Measurements from ENCODE around the gene DNAAF5.

Gene DNAAF5

DNA sequence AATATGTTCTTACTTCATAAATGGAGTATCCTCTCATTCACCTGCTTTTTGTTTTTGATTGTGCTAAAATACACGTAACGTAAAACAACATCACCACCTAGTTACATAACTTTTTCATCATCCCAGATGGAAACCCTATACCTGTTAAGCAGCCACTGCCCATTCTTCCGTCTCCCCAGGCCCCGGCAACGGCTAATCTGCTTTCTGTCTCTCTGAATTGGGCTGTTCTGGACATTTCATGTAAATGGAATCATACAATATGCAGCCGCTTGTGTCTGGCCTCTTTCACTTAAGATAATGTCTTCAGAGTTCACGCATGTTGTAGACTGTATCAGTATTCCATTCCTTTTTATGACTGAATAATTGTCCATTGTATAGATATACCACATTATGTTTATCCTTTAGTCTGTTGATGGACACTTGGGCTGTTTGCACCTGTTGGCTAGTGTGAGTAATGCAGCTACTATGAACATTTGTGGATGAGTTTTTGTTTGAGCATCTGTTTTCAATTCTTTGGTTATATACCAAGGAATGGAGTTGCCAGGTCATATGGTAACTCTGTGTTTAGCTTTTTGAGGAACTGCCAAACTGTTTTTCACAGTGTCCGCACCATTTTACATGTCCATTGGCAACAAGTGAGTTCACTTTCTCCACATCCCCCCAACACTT, 91.7 kb downstream of the DNAAF5 start:
- DNase-seq = no peak

DNA sequence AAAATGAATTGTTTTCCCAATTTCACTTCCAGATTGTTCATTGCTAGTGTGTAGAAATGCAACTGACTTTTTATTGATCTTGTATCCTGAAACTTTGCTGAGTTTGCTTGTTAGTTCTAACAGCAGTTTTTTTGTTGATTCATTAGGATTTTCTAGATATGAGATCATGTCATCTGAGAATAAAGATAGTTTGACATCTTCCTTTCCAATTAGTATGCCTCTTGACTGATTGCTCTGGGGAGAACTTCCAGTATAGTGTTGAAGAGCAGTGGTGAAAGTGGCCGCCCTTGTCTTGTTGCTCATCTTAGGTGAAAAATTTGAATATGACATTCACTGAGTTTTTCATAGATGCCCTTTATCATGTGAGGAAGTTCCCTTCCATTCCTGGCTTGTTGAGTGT, 93.8 kb downstream of the DNAAF5 start:
- DNase-seq = no peak

DNA sequence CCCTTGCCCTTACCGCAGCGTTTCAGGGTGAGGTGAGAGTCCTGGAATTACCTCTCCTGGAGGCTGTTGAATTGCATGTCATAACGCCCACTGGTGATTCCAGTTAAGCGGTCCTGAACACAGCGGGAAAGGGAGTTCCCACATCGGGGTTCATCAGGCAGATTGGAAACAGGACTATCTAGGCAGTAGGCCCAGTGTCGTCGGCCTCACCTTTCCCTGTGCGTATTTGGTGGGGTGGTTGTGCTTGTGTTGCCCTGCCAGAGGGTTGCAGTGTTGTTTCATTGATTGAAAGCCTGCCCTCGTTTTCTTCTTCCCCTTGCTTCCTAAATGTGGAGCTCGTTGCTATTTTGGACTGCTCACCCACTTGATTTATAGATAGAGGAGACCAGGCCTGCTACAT, 95.2 kb downstream of the DNAAF5 start:
- no peak for DNase-seq

DNA sequence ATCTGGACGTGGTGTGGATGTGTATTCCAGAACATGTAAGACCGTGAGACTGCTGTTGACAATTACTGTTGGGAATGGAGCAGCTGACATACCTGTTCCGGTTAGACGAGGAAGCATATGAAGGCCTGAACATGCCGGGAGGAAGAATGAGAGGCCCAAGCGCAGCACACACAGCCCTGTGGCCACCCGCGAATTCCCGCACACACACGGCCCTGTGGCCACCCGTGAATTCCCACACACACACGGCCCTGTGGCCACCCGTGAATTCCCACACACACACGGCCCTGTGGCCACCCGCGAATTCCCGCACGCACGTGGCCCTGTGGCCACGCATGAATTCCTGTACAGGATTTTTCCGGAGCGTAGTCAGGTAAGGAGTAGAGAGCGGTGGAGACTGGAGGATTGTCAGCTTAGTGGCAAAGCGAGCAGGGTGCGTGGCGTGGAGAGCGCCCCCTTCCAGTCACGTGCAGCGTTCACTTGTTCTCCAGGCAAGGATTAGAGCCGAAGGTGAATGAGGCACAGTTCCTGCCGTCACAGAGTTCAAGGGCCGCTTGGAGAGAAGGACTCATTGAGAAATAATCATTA, 96.3 kb downstream of the DNAAF5 start:
- no peak for DNase-seq

DNA sequence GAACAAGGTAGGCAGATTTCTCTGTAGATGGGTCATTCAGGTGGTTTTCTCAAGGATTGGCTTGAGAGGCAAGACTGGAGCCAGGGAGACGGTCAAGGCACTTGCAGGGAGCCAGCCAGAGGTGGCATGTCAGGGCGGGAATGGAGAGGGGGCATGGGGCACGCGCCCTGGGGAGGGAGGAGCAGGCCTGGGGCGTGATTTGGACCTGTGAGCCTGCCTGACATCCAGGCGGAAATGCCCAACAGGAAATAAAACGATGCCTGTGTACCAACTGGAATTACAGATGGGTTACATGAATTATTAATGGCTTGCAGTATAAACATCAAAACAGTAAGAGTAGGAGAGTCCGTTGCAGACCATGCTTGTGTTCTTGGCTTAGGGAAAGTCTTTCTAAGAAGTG, 97.2 kb downstream of the DNAAF5 start:
- no peak for DNase-seq

DNA sequence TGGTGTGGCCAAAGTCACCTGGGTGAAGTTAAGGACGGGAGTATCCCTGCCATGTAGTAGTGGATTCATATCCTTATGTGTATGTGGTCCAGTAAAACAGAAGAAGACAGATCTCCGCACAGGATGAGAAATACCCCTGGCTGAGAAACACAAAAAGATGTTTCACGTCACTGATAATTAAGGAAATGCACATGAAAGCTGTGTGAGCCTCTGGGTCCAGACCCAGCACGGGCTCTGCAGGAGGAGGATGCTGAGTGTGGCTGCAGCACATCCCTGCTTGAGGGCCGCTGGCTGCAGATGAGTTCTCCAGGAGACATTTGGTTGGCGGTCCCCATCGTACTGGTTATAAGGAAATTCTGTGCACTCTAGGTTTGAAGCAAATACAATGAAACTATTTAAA, 97.6 kb downstream of the DNAAF5 start:
- DNase-seq = no peak

DNA sequence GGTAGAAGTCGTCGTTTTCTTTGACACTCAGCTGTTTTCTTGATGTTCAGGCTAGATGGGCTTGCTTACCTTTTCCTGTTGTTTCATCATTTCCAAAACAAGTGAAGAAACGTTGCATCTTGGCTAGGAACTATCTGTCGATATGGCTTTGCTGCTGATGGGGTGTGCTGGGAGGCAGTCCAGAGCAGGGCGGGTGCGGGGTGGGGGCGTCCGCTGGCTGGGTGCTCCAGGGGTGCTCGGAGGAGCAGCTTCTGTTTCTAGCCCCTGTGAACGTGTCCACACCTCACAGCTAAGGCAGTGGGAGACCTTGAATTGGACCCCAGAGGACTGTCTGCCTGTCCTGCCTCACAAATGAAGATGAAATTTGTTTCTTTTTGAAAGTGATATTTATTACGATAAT, 98.2 kb downstream of the DNAAF5 start:
- no peak for DNase-seq

DNA sequence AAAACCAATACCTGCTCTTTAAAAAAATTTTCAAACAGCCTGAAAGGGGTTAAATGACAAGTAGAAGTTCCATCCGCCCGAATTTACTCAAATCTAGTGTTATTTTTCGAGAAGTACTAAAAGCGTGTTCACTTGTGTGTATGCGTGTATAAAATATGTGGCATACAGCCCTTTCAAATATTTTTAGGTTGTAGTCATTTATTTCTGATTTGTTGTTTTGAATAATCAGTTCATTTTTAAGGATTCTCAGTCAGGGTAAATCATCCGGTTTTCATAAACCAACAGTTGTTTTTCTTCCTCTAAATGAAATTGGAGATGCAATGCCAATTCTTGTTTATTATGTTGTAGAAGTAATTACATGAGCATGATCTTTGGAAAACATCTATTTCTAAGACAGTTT, 98.9 kb downstream of the DNAAF5 start:
- no peak for DNase-seq

DNA sequence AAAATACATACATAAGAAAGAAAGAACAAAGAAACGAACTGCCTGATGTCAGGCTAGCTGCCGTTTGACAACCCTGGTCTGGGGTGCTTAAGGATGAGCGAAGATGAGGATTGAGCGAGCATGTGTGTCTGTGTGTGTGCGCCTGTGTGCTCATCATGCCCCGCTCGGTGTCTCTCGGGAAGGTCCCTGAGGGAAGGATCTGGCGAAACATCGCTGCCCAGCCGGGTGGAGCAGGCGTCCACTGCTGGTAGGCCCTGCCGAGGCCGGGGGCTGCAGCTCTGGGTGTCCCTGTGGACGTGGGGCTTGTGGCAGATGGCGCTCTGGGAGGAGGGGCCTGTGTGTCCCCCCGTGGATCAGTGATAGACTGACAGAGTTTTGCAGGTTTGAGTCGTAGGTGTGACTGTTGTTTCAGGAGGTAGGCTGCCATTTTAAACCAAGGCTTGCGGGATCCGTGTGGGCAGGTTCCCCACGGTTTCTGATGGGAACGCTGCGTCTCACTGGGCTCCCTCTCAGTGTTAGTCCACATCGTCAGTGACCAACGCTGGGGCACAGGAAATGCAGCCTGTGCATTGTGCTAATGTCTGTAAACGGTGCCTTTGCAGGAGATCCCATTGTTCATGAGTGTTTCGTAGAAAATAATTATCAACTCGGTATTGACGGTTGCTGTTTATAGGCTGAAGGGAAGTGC, 99.9 kb downstream of the DNAAF5 start:
- no peak for DNase-seq

DNA sequence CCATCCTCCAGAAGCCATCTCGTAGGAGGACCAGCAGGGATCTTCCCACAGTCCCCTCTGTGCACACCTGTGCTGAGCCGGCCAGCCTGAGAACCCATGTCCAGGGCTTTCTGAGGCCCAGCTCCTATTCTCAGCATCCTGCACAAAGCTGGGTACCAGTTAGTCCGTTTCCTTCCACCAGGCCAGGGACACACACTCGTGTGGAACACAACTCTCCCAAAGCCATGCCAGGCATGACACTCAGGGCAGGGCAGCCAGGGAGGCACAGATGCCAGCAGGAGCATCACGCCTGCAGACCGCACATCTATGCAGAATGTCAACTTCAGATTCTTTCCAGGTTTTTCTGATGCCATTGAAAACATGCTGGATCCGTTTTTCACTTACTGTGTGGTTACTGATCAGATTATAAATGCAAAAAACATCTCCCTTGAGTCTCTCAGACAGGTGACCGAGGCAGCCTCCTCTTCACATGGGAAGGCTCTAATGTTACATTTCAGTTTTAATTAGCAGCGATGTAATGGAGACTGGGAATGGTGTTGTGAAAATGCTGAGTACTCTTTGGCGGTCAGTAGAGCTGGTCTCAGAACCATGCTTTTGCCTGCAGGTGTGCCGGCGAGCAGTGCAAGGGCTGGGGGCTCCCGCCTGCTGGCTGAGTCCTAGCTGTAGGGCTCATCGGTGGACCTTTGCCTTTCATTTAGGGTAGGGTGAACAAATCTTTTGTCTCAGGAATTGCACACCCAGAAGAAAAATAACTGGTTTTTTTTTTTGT, 102.5 kb downstream of the DNAAF5 start:
- no peak for DNase-seq

DNA sequence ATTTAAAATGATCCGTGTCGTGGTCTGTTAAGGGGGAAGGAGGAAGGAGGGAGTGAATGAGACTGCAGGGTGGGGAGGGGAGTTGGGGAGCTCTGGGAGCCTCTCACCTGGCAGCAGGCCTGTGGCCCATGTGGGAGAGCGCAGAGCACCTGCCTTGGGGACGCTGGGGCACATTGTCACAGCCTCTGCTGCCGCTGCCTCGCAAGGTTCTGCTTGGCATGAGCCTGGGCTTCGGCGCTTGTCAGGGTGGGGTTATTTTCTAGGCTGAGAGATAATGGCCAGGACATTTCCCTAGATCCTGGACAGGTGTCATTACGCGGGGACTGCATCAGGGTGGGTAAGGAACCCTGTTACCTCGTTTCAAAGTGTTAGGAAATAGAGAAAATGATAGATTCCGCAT, 103.6 kb downstream of the DNAAF5 start:
- no peak for DNase-seq

DNA sequence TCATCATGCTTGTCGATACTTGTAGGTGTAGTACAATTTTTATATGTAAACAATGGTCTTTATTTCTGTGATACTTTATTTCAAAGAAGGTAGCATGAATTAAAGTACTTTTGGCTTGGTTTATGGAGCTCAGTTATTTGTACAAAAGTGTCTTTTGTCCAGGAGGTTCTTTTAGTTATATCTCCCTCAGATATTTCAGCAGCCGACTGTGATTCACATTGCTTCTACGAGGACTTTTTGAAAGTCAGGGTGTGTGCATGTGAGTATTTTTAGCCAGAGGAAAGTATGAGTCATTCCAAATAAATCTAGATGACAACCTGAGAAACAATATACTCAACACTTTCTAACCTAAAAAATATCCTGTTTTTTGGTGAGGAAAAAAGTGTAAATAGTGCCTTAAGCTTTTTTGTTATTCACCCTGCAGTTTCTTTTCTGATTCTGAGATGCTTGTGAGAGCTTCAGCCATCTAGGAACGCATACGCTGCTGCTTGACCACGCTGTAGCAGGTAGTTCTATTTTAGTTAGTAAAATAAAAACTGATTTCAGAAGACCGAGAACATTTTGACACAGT, 105.2 kb downstream of the DNAAF5 start:
- no peak for DNase-seq

DNA sequence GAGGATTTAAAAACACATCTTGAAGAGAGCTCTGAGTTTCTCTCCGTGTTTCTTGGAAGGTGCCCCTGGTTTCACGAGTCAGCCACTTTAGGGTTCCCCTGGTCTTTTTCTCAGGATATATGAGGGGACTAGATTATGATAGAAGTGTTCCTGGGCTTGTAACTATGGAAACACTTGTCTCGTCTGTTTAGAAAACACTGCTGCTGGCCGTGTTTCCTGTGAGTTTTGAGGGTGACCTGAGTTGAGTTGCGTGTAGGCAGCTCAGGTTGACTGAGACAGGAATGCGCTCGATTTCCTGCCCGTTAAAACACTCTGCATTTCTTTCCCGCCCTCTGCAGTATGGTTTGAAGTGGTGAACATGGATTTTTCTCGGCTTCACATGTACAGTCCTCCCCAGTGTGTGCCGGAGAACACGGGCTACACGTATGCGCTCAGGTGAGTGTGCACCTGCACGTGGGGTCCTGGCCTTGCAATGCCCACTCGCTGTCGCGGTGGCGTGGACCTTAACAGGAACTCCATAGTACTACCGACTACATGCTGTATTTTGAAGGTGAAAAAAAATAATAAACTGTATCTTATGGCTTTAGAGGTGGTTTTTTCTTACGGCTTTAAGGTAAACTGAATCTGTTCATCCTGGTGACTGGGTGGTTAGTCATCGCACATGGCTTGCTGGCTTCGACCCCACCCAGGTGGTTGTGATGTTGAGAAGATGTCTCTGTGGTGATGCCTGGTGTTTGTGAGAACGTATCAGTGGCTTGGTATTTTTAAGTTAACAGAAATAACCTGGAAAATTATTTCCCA, 105.9 kb downstream of the DNAAF5 start, which contains the start of gene SUN1:
Gene SUN1, plus strand, starts transcription at position 310 of the 801 bp plus-strand sequence. Its CDS starts 49 bp downstream, at position 359.
- DNase-seq = no peak

DNA sequence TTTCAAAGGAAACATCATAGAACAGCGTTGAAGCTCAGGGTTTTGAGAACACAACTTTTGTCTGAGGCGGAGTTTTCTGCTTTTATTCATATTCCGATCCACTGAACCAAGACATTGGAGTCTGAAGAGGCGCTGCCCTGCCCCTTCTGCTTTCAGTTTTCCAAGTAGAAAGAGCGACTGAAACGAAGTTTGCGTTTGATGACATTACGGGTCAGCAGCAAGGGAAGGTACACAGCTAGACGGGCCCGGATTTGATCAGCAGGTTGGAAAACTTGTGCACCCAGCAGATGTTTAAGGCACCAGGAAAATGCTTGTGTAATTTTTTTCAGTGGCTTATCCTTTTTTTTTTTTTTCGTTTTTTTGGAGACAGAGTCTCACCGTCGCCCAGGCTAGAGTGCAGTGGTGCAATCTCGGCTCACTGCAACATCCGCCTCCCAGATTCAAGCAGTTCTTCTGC, 106.5 kb downstream of the DNAAF5 start:
- DNase-seq = no peak

DNA sequence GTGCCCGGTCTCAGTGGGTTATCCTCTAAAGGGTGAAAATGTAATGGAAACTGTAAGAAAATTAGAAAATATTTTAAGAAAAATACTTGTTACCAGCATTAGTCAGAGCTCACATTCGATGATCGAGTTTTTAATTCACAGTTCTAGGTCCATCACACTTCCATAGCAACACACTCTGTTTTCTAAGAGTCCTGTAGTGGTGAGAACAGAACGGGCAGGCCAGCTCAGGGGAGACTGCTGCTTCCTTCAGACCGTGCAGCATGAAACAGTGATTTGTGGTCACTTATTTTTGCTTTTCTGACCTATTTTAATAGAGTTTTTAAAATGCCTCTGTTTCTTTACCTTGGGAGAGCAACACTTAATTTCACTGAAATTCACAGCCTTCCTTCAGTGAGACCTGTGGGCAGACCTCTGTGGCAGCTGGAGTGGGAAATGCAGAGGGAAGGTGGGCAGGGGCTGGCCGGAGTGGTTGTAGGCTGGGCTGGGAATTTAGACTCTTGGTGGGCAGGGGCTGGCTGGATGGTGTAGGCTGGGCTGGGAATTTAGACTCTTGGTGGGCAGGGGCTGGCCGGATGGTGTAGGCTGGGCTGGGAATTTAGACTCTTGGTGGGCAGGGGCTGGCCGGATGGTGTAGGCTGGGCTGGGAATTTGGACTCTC, 107.2 kb downstream of the DNAAF5 start:
- DNase-seq = no peak

DNA sequence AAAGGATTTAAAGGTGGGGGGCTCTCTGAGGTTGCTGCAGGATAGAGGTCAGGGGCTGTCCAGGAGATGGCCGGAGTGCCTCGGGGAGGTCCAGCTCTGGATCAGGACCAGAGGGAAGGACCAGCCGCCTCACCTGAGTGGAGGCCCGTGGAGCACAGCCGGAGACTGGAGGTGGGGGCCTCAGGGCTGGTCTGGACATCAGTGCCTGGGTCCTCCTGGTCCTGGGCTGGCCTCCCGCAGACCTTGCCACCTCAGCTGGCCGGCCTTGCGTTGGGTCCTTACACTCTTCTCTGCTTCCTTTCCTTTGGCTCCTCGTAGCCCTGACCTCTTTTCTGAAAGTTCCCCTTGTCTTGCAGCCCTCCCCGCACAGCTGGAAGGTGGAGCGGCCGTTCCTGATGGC, 107.8 kb downstream of the DNAAF5 start:
- no peak for DNase-seq

DNA sequence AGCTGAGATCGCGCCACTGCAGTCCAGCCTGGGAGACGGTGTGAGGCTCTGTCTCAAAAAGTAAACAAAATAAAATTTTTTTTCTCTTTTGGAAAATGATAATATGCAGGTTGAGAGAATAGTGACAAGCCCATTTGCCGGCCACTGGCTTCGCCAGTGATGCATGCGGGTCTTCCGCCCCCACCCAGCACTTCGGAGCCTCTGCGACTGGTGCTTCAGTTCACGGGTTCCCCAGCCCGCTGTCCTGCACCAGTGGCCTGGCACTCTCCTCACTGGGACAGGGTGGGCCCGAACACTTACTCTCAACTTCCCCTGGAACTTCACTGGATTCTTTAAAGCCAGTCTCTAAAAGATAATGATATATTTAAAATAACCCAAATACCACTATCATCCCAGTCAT, 108.5 kb downstream of the DNAAF5 start:
- no peak for DNase-seq

DNA sequence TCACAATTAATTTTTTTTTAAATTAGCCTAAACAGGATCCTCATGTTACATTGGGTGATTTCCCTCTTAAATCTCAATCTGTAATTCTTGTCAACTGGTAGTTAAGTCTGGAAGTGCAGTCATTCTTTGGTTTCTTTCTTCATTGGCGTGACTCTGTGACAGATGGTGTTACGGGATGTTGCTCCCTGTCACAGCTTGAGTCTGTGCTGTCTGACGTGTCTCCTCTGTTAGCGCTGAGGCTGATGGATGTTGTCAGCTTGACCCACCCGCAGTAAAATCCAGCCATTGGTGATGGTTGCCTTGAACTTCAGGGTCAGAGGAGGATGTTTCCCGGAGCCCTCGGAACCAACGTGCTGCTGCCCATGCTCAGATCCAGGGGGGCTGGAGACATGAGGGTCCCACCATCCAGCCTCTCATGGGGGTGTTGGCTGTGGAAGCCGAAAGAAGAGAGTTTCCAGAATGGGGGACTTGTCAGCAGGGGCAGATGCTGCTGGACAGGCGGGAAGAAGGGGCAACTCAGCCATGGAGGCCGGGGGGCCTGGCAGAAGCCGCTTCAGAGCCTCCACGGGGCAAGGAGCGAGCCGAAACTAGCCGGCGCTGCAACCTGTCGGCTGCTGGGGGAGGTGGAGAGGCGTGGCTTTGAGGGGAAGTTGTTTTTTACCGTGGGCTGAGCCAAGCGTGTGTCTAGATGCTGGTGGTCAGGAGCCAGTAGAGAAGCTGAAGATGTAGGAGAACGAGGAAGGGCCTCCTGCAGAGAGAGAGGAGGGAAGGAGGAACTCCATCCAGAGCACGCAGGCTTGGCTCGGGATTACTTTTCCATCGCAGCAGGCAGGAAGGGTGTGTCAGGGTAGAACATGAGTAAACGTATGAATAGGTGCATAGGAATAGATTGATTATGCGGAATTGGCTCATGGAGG, 109.2 kb downstream of the DNAAF5 start:
- DNase-seq = no peak
